Measurements from ENCODE around the gene LDHB.
"Not testable (repeated sequence)": the region's sequence is repeated elsewhere in the genome, so short reads cannot be mapped to it uniquely, and the experiment has no call there.

LDHB gene

DNA sequence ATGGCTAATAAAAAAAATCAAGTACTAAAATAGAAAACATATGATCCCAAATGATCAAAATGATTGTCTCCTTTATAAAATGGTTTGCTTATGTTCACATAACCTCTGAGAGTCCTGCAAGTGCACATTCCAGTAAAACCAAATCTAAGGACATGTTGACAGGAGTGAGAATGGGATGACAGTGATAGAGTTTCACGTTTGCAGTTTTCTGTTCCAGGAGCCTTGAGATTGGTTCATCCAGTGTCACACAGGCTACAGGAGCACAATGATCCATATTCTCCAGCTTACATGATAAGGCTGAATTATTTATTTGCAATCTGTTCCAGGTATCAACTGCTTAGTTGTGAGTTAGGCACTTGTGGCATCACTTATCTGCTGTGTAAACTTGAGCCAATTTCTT lies 51.5 kb downstream of the LDHB start:
- no peak for DNase-seq

- DNase-seq, result no peak
These were observed 53.2 kb downstream of the LDHB start, which contains the start of gene GYS2 for GRCh38 chr12:21604245-21605101. Gene GYS2 (minus strand): TSS chr12:21604847. CDS start chr12:21604592, 255 bp downstream.

- no peak for DNase-seq
These were observed 54.9 kb downstream of the LDHB start for GRCh38 chr12:21602774-21603173.

DNA sequence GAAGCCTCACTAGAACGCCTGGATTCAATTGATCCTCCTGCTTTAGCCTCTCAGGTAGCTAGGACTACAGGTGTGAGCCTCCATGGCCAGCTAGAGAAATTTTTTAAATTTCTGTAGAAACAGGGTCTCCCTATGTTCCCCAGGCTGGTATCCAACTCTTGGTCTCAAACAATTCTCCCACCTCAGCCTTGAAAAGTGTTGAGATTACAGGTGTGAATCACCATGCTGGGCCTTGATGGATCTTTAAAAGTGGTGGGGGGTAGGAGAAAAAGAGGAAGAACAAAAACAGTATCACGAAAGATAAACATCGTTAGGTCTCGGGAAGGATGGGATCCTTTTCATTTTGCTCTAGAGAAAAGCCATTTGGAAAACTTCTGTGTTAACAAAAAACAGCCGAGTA lies 57.4 kb downstream of the LDHB start:
- DNase-seq, result no peak

DNA sequence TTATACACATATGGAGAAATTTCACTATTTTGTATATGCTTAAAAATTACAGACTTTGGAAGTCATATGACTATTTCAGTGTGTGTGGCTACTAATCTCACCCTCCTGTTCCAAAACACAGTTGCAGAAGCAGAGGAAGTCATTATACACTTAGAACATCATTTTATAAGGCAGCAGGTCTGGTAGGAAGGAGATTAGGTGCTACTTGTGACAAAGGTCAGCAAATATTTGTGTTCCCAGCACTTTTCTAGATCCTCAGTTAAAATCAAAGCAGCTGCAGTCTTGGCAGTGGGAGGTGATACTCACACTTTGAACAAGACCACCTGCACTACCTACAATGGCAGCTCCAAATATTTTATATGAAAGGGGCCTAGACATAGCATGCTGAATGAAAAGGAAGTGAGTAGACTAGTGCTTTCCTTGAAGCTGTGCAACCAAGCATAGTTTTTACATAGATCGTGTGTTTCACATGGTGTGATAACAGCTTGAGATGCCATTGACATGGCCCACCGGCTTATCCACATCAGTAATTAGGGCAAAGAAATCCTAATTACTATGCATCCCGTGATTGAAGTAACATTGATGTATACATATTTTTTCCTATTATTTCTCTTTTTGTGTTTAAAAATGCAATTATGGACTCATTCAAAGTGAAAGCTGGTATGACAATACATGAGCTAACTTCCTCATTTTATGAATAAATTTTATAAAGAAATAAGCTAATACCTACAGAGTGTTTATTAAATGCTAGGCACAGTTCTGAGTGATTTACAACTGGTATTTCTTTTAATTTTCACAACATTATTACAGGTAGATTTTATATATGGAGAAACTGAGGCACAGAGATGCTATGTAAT lies 58.3 kb downstream of the LDHB start:
- DNase-seq, result no peak

GRCh38 chr12:21598651-21599050 lies 59.0 kb downstream of the LDHB start:
- DNase-seq, result no peak

DNA sequence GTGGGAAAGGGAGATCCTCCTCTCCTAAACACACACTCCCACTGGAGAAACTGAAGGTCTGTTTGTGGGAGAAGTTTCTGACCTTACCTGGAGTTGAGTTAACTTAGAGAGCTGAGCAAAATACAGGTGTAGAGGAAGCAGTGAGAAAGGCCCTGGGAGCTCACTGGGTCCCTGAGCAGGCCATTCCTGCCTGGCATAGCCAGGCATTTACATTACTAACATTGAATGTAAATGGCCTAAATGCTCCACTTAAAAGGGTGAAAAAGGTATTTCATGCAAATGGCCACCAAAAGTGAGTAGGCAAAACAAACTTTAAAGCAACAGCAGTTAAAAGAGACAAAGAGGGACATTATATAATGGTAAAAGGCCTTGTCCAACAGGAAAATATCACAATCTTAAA lies 62.3 kb downstream of the LDHB start:
- DNase-seq, result not testable (repeated sequence)

DNA sequence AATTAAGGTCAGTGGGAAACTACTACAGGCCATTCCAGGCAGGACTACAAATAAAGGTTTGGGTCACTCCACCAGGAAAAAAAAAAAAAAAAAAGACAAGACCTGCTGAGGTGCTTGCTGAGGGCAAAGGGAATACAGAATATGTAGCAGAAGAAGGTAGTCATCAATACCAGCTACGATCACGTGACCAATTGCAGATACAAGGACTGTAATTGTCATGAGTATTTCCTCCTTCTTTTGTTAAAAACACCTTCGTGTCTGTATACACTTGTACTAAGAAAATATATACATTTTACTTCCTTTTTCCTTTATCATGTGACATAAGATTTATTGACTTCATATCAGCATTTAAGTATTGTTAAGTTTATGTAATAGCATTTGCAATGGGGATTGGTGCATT lies 72.2 kb downstream of the LDHB start:
- DNase-seq, result no peak

Measured in HCEC 1CT (cell line).